ENCODE measurements around the gene PIGW.

DNA sequence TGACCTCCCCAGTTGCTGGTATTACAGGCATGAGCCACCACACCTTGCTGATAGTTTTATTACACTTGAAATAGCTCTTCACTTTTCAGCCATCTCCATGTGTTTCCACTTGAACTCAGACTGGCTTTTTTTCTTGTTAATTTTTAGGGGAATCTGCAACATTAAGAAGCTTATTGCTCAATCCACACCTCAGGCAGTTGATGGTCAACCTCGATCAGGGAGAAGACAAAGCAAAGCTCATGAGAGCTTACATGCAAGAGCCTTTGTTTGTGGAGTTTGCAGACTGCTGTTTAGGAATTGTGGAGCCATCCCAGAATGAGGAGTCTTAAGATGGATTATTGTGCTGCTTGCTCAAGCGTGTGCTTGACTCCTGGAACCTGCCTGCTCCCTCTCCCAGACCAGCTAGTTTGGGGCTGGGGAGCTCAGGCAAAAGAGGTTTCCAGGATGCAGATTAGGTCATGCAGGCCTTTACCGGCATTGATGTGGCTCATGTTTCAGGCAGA lies 39.7 kb upstream of the PIGW start:
- TF ChIP-seq, protein P1, sequence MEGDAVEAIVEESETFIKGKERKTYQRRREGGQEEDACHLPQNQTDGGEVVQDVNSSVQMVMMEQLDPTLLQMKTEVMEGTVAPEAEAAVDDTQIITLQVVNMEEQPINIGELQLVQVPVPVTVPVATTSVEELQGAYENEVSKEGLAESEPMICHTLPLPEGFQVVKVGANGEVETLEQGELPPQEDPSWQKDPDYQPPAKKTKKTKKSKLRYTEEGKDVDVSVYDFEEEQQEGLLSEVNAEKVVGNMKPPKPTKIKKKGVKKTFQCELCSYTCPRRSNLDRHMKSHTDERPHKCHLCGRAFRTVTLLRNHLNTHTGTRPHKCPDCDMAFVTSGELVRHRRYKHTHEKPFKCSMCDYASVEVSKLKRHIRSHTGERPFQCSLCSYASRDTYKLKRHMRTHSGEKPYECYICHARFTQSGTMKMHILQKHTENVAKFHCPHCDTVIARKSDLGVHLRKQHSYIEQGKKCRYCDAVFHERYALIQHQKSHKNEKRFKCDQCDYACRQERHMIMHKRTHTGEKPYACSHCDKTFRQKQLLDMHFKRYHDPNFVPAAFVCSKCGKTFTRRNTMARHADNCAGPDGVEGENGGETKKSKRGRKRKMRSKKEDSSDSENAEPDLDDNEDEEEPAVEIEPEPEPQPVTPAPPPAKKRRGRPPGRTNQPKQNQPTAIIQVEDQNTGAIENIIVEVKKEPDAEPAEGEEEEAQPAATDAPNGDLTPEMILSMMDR (IDR thresholded peaks at IDR 0.05) = no peak
- TF ChIP-seq POLR2A (IDR thresholded peaks at IDR 0.05) = no peak
